ENCODE results near the gene CFAP74.
A peak's percentile ranks its signal among the peaks of the same experiment; 100 is the strongest.

Gene CFAP74

DNA sequence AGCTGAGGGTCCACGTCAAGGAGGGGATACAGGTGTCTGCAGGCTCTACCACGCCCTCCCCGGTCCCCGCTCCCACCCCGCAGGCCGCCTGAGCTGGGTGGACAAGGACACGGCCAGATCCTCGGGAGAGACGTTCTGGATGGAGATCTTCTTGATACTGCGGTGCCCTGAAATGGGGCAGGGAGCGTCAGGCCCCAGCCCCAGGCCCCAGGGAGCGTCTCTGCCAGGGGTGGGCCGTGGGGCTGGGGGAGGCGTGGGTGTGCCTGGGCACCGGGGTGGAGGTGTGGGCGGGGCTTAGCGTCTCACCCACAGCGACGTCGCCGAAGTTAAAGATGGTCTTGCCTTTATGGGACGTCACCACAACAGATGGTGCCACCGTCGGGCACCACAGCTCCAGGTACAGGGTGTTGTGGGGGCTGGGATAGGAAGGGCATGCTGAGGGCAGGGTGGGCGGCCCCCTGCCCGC, 77.2 kb downstream of the CFAP74 start:
- no peak for DNase-seq

DNA sequence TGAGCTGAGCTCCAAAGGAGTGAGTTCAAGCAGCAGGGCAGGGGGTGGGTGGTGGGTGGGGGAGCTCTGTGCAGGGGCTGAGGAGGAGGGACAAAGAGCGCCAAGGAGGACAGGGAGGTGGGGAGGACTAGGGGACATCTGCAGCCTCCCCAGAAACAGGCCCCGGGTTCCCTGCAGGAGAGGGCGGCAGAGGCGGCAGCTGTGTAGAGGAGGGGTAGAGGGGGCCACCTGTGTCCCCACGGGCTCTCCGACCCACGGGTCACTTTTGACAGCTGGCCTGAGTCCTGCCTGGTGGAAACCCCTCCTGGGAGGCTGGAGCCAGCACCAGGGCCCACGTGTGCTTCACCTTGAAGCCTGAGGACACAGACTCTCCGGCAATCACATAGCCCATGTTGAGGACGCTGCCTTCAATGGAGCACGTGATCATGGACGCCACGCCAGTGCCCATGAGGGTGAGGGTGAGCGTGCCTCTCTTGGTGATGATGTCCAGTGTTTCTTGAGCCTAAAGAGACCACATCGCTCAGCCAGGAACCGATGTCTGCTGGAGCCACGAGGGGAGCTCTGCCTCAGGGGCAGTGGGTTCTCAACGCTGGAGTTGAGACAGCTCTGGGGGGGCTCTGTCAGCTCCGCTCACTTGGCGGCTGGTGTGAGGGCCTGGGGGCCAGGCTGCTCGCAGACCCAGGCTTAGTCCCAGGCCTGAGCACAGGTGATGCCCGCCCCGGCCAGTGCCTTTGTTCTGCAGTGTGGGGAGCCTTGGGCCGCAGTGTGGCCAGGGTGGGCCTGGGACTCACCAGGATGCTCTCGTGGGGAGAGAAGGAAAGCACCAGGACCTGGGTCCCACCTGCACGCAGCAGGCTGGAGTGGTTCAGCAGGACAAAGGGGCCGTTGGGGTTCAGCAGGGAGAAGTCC, 77.9 kb downstream of the CFAP74 start:
- no peak for DNase-seq

DNA sequence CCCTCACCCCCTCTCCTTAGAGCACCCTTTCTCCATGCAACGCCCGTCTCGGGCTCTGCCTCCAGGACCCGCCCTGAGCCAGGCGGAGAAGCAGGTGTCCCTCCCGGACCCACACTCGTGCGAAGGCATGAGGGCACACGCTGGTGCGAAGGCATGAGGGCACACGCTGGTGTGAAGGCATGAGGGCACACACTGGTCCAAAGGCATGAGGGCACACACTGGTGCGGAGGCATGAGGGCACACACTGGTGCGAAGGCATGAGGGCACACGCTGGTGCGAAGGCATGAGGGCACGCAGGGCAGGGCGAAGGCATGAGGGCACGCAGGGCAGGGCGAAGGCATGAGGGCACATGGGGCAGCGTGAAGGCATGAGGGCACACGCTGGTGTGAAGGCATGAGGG, 78.7 kb downstream of the CFAP74 start:
- DNase-seq, result no peak

DNA sequence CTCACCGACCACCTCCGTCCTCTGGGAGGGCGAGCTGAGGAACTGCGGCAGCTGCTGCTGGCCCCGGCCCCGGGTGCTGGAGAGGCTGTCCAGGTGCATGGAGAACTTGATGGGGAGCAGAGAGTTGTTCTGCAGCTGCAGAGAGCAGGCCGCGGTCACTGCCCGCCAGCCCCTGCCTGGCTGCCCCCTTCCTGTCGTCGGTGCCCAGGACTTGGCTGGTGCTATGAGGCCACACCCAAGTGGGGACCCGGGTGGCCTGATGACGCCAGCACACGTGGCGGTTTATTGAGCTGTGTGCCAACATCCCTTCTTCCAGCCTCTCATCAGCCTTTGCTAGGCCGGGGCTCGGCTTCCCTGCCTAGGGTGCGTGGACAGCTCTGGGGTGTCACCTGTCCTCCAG, 79.2 kb downstream of the CFAP74 start:
- no peak for DNase-seq

DNA sequence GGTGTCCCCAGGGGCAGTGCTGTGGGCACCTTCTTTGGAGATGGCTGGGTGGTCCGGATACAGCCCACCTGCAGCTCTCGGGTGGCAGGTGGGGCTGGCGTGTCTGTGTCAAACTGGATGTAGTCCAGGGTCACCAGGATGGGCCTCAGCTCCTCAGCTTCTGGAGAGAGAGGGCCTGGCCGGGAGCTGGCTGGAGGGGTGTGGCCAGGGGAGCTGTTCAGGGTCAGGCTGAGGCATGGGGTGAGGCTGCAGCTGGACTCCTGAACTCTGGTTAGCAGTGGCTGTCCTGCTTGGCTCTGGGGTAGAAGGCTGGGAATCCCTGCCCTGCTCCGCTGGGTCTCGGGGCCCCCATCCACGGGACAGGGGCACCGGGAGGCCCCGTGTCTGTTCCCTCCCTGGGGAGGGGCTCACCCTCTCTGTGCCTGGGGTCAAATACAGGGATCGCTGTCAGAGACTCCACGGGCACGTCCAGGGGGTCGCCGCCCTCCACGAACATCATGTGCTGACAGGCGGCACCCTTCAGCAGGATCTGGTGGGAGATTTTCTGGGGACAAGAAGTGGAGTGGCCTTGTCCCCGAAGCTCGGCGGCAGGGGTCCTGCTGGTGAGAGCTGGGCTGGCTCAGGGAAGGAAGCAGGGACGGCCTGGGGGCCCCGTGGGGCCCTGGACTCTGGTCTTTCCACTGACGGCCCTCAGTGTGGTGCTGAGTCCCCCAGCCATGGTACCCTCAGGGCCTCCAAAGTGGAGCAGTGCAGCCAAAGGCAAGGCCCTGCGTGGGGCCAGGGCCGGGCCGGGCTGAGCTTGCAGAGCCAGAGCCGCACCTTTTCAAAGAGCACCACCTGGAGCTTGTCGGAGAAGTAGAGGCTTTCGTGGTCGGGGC, 80.4 kb downstream of the CFAP74 start:
- no peak for DNase-seq

DNA sequence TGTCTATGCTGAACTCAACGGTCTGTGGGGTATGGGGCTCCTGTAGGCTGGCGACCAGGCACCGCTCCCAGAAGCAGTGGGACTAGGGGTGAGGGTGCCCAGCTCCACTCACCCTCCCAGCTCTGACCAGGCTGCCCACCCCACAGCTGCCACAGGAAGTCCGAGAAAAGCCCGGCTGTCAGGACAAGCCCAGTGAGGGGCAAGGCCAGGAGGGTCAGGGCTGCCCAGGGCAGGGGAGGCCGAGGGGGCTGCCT, 81.0 kb downstream of the CFAP74 start:
- no peak for DNase-seq

DNA sequence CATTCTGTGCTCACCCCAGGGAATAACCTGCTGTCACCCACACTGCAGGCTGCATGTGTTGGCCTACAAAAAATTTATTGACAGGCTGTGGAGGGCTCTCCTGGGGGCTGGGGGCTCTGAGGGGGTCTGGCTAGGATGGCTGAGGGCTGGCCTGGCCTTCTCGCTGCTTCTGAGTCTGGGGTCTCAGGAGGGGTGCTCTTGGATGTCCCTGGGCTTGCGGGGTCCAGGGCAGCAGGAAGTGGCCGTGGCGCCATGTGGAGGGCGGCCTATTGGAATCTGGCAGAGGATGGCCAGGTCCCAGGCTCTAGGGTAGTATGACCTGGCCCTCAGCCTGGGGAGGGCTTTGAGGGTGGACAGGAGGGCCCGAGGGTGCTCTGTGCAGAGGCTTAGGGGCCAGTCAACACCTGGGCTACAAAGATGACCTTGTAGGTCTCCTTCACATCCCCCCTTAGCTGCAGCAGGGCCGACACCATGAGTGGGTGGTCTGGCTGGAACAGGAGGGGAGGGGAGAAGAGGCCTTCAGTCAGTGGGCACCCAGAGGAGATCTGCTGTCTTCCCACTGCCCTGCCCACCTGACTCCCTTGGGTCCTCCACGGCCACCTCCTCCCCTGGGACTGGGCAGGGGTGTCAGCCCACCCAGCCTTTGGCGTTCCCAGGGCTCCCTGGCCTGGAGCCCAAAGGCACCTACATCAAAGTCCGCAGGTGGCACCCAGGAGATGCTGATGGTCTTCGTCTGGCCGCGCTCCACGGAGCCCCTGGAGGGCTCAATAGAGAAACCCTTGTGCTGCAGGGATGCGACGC, 81.5 kb downstream of the CFAP74 start:
- DNase-seq, result no peak

DNA sequence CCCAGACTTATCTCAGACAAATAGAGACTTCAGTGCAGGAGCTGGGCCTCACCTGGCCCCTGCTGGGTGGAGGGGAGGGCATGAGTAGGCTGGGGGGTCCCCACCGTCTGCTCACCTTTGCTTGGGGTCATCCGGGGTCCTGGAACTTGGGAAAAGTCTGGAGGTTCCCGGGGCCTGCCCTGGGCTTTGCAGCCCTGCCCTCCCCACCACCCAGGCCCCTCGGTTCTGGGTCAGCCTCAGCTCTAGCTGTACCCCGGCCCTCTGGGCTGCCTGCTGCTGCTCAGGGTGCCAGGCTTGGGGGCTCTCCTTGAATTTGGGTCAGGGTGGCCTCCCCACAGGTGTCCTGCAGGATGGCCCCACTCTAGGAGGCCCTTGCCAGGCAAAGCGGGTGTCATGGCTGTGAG, 82.1 kb downstream of the CFAP74 start:
- no peak for DNase-seq

DNA sequence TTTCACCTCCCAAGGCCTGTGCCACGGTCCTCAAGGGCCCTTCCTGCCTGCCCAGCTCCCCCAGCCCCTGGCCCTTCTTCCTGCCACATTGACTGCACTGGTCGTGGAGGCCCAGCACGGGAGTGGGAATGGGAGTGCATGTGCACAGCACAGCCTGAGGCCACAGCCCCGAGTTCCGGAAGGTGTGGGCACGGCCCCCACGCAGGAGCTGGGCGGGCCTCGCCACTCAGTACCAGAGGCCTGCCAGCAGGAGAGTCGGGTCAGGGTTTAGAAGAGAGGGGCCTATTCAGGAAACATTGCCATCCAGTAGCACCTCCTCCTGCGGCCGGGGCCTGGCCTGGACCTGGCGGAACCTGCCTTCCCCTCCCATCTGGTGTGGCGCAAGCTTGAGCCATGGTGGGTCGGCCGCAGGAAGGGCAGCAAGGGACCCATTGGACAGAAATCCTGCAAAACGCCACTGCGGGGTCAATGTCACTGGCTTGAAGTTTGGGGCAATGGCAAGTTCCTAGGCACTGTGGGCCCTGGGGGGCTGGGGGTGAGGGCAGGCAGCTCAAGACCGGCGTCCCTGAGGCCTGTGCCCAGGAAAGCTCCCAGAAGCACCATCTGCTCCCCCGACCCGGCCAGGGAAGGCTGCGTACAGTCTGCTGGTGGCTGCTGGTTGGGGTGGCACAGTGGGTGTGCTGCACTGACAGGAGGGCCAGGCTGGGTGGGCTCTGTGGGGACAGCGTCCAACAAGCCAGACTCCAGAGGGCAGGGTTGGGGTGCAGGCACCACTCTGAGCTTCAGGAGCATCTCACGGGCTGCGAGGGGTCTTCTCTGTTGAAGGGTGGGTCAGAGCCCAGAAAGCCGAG, 82.8 kb downstream of the CFAP74 start:
- peak; percentile 40 for DNase-seq

DNA sequence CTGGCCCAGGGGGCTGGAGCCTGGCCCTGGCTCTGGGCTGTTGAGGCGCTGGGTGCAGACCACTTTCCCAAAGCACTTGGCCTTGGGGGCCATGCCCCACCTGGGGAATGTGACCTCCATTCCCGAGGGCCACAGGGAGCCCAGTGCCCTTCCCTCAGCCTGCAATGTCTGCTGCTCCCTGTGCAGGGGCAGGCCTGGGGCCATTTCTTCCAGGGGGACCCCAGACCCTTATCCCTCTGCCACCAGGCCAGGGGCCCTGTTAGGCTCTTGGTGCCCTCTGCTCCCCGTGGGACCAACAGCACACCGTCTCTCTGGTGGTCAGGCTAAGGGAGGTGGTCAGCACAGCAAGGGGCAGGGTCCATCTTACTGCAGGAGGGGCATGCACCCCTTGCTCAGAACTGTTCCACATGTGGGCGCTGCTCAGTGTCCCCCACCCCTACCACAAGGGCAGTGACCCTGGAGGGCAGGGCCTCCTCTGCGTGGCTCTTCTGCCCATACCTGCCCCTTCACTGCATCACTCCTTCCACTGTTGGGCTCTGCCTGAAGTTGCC, 83.5 kb downstream of the CFAP74 start:
- DNase-seq, result no peak

DNA sequence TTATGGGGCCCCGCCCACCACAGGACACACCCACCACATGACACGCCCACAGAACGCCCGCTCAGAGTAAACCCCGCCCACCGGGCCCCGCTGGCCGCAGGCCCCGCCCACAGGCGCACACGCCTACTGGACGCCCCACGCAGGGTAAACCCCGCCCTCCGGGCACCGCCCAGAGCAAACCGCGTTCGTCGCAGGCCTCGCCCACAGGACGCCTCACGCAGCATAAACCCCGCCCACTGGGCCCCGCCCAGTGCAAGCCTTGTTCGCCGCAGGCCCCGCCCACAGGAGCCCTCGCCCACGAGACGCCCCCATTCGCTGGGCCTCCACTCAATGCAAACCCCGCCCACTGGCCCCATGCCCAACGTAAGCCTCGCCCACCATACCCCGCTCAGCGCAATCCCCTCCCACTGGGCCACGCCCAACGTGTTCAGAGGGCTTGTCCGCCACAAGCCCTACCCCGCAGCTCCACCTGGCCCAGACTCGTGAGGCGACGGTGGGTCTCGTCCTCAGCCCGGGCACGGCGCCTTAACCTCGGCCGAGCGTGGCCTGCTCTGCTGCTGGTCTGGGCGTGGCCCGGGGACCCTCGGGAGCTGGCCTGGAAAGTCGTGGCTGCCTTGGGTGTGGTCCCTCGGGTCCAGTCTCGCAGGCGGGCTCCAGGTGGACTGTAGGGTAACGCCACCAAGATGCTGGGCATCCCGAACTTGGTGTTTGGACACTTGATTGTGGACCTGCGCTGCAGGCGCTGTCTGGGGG, 84.1 kb downstream of the CFAP74 start:
- peak; percentile 89 for DNase-seq

DNA sequence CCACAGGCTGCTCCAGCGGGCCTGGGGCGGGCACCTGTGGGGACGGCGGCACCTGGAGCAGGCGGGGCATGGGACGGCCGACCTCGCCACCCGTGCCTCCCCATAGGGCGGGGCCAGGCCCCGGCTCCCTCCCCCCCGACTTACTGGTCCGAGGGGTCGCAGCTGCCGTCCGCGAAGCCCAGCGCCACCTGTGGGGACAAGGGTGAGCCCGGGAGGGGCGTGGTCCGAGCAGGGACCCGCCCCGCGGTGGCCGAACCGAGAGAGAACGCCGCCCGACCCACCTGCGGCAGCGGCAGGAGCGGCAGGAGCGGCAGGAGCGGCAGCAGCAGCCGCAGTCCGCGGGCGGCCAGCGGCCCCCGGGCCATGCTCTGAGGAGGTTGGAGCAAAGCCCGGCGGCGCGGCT, 84.7 kb downstream of the CFAP74 start, which contains the start of gene TMEM52:
TMEM52 (minus strand) TSS at position 379 of the 403 bp plus-strand sequence; CDS start at position 365, 14 bp downstream.
- no peak for DNase-seq

DNA sequence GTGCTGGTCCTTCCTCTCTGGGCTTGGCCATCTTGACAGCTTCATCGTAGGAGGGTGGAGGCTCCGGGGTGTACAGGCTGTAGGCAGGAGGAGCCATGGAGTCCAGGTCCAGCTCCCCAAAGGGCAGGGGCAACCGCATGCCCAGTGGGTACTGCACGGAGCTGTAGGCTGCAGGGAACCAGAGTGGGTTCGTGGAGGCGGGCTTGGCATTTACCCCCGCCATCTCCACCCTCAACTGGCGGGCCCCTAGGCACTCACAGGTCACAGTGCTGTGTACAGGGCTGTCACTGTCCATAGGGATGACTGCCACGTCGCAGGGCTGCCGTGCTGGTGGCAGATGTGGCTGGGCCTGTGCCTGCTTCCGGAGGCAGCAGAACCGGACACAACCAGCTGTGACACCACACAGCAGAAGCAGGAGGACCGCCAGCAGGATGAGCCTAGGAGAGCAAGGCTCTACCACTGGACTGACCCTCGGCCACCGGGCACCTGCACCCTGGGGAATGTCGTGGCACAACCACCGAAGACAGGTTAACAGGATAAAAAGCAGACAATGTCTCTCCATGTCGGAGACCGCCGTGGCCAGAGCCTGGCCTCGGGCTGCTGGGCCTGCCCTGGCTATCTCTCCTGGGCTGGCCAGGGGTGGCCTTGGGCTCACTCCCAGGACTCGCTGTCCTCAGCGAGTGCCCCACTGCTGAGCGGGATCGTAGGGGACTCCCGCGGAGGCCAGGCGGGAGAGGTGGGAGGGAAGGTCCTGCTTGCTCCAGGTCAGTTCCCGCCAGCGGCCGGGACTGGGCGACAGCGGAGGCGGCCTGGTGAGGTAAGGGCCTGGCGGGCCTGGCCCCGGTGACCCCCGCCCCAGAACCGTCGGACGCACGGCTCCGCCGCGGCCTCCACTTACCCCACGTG, 85.3 kb downstream of the CFAP74 start:
- DNase-seq, result no peak

DNA sequence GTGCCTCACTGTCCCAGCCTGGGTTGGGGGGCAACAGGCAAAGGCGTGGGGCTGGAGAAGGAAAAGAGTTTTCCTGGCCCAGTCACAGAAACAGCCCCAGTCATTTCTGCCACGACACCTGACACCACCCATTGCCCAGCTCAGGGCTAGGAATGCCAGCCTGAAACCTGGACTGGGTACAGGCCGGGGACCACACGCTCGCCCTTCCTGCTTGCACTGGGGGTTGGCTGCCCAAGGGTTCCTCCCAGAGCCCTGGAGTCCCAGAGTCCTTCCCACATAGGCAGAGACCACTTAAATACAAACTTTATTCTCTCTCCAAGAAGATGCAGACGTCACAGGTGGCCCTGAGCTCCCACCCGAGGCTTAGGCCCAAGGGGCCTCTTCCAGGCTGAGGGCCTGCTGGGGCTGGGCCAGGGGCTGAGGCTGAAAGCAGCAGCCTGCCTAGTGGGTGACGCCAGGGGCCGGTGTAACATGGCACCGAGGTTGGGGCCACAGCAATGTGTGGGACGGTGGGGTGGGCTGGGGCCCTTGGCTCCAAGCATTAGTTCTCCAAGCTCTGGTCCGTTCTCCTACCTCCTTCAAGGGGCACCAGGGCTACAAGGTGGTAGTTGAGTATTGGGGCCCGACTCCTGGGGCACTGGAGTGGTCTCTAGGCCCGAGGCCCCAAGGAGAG, 86.1 kb downstream of the CFAP74 start:
- DNase-seq, result no peak

DNA sequence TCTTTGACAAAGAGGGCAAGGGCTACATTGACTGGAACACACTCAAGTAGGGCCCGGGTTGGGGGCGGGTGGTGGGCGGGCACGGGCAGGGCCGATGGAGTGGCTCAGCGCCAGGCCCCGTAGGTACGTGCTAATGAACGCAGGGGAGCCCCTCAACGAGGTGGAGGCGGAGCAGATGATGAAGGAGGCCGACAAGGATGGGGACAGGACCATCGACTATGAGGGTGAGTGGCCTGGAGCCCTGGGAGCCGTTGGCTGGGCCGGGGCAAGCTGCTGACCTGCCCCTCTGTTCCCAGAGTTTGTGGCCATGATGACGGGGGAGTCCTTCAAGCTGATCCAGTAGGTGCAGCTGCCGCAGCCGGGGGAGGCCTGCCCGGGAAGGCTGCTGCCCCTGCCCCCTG, 86.7 kb downstream of the CFAP74 start:
- DNase-seq, result no peak

DNA sequence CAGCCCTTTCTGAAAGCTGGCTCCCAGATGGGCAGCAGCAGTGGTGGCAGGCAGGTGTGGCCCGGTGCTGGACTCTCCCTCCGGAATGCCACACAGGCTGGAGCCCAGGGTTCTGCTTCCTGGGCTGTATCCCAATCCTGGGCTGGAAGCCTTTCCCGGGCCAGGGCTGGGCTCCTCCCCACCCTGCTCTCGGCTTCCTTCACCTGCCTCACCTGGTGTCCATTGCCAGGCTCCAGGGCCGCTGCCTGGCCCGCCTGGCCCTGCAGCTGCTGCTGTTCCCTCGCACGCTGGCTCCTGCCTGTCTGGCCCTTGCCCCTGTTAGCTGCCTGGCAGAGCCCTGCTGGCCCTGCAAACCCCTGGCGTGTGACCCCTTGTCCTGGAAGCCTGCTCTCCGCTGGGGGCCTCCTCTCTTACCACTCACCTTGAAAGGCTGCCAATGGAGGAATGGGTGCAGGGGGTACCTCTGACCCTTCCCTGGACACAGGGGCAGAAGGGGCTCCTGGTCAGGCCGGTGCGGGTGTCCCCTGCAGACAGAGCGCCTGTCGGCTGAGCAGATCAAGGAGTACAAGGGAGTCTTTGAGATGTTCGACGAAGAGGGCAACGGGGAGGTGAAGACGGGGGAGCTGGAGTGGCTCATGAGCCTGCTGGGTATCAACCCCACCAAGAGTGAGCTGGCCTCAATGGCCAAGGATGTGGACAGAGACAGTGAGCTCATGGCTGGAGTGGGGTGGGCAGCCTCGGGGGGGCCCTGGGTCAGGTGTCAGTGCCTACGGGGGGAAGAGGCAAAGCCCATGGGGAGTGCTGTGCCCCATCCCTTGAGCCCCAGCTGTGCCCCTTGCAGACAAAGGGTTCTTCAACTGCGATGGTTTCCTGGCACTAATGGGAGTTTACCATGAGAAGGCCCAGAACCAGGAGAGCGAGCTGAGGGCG, 87.4 kb downstream of the CFAP74 start:
- DNase-seq, result no peak

DNA sequence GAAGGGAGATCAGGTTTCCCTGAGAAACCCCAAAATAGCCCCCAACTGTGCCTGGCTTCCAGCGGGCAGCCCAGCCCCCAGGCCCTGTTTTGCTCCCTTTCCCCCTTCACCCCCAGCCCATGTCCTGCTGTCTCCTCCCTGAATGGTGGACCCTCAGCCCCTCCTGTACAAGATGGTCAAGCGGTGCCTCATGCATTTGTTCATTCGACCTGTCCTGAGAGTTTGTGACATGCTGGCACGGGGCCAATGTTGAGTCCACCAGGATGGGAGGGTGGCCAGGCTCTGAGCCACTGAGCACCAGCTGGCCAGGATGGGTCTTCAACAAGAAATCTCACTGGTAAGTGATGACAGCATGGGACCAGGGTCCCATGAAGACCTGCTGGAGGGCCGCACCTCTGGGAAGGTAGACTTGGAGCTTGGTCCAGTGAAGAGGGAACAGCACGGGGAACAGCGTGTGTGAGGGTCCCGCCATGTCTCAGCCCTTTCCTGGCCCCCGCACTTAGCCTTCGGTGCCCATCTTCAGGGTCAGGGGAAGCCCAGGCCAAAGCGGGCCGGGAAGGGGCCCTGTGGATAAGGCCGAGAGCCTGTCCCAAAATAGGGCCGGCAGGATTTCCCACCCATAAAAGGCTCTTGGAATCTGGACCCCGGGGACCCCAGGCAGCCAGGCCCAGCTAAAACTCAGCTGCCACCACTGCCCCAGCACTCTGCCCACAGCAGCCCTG, 88.5 kb downstream of the CFAP74 start, which contains the start of gene CALML6:
CALML6 (plus strand) TSS at position 290 of the 722 bp plus-strand sequence; CDS start at position 311, 21 bp downstream.
- no peak for DNase-seq
